Mesothelial cell of epicardium (in vitro differentiated cells): Measurements from ENCODE around the gene BTBD6. TPM values are rescaled to one million over a fixed set of nuclear protein-coding genes. Genes with fewer than 3 reads are reported as not detected.

ENCODE experiments used
- DNase-seq, 2 experiments: peaks; one replicate each; pipeline ENCODE4 v3.0.0; 2021; ENCODE audit warnings: low spot score in 2 of 2; ENCODE audit not compliant: unreplicated experiment in 2 of 2
- H3K27ac Mint-ChIP-seq: 2 replicates; pipeline ENCODE4 v1.8.0; 2021; ENCODE audit warnings: mixed read lengths
- H3K27me3 Mint-ChIP-seq: 2 replicates; pipeline ENCODE4 v1.8.0; 2021; ENCODE audit warnings: low read depth, mixed read lengths
- H3K36me3 Mint-ChIP-seq: 2 replicates; pipeline ENCODE4 v1.8.0; 2021; ENCODE audit warnings: mixed read lengths
- H3K4me1 Mint-ChIP-seq: 2 replicates; pipeline ENCODE4 v1.8.0; 2021; ENCODE audit warnings: mixed read lengths
- H3K4me3 Mint-ChIP-seq: 2 replicates; pipeline ENCODE4 v1.8.0; 2021; ENCODE audit warnings: mild to moderate bottlenecking, moderate library complexity, mixed read lengths
- H3K9me3 Mint-ChIP-seq: 2 replicates; pipeline ENCODE4 v1.8.0; 2021; ENCODE audit warnings: mixed read lengths
- total RNA-seq: library from RNA; stranded (reverse); gene quantifications from 3 replicates; pipeline ENCODE4 v1.2.1, GENCODE V29; 2021
- TF ChIP-seq, protein P1 (sequence below): fragments of 200-600 bp; sonication (generic); IDR thresholded peaks from one replicate; pipeline ENCODE4 v1.5.0; 2021; ENCODE audit warnings: antibody characterized with exemption; ENCODE audit not compliant: unreplicated experiment

Gene BTBD6
- total RNA-seq, 1 donor from 2014 or later = 38.4 TPM

DNA sequence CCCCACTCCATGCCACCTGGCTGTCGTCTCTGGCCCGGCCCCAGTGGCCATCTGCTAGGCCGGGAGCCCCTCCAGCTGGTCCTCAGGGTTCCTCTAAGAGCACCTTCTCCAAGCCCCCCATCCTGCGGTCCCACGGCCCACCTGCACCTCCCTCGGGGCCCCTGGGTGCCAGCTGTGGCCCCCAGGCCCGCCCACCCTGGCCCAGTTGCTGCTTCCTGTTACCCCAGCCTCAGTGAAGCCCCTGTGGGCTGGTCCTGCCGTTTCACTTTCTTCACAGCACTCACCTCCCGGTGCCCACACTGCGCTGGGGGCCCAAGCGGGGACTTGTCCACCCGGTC, 39.6 kb upstream of the BTBD6 start:
- TF ChIP-seq, protein P1, sequence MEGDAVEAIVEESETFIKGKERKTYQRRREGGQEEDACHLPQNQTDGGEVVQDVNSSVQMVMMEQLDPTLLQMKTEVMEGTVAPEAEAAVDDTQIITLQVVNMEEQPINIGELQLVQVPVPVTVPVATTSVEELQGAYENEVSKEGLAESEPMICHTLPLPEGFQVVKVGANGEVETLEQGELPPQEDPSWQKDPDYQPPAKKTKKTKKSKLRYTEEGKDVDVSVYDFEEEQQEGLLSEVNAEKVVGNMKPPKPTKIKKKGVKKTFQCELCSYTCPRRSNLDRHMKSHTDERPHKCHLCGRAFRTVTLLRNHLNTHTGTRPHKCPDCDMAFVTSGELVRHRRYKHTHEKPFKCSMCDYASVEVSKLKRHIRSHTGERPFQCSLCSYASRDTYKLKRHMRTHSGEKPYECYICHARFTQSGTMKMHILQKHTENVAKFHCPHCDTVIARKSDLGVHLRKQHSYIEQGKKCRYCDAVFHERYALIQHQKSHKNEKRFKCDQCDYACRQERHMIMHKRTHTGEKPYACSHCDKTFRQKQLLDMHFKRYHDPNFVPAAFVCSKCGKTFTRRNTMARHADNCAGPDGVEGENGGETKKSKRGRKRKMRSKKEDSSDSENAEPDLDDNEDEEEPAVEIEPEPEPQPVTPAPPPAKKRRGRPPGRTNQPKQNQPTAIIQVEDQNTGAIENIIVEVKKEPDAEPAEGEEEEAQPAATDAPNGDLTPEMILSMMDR = no peak
- Mint-ChIP-seq H3K4me1 (no peaks in the 10 kb centered on the region), H3K4me3 (no peak overlapping the region), H3K27me3 (no peaks in the 10 kb centered on the region), H3K9me3 (no peaks in the 10 kb centered on the region), H3K36me3 (peaks cover 2% of the 10 kb centered on the region), H3K27ac (peak overlapping the region; percentile 53)
- no peak for DNase-seq

DNA sequence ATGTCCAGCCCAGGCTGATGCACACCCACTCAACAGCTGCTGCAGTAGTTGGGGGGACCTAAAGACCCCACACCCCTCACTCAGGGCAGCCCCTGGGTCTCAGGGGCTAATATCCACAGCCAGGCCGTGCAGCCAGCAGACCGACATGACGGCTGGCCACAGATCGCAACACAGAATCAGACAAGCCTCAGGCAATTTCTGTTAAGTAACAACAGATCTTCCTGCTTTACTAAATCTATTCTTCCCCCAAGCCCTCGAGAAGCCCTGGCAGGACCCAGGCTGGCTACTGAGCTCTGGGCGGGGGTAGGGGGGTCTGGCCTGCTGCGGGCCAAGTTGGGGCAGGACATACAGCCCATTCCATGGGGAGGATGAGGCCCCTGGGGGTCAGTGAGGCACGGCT, 39.2 kb upstream of the BTBD6 start:
- H3K9me3 Mint-ChIP-seq = no peaks in the 10 kb centered on the region
- H3K4me1 Mint-ChIP-seq = no peaks in the 10 kb centered on the region
- H3K27ac Mint-ChIP-seq = peak overlapping the region; percentile 53
- DNase-seq = no peak
- TF ChIP-seq, protein P1 = no peak
- H3K27me3 Mint-ChIP-seq = no peaks in the 10 kb centered on the region
- peaks cover 2% of the 10 kb centered on the region for H3K36me3 Mint-ChIP-seq
- H3K4me3 Mint-ChIP-seq = no peak overlapping the region

DNA sequence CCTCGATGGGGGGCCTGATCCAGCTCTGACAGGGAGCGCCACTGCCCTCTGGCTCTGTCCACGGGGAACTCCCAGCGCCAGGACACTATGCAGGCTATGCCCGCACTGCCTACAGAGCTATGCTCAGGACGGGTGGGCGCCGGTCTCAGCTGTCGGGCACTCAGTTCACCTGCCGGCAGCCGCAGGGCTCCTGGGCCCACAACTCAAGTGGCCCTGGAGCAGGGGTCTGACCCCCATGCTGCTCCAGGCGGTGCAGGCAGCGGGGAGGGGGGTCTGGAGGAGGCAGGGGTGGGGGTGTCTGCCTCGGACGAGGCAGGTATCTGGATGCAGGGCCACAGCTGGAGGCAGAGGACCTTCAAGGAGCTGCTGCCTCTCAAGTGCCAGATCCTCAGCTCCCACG, 38.7 kb upstream of the BTBD6 start:
- Mint-ChIP-seq H3K4me3 (no peak overlapping the region), H3K9me3 (no peaks in the 10 kb centered on the region), H3K4me1 (no peaks in the 10 kb centered on the region), H3K36me3 (peaks cover 2% of the 10 kb centered on the region), H3K27ac (no peak overlapping the region), H3K27me3 (no peaks in the 10 kb centered on the region)
- DNase-seq = no peak
- TF ChIP-seq, protein P1 = no peak

DNA sequence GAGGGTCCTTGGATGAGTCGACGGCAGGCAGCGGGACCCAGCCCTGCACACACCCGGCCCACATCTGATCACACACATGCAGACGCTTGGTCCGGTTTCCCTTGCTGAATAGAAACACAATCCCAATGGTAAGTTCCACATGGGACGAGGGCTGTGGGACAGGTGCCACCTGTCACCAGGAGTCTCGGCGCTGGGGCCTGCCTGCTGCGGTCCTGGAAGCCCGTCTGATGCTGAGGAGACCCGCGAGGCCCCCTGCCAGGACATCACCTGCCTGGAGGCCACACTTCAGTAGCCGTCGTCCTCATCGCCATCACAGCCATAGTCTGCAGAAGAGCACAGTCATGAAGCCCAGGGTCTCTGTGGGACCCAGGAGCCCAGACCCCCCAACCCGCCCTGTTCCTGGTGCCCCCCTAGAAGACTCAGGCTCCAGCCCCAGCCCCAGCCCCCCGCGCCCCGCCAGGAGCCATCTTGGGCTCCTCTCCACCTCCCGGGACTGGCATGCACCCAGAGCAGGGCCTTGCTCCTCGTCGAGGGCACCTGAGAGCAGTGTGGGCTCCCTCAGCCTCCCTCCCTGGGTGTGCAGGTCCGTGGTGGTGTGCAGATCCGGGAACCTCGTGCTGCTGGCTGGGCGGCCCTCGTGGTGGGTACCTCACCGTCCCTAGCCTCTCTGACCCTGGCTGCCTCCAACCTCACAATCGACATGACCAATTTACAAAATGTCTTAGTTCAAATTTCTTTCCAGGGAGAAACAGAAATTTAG, 37.9 kb upstream of the BTBD6 start:
- DNase-seq = no peak
- no peaks in the 10 kb centered on the region for H3K9me3 Mint-ChIP-seq
- H3K36me3 Mint-ChIP-seq = peaks cover 2% of the 10 kb centered on the region
- H3K4me1 Mint-ChIP-seq = no peaks in the 10 kb centered on the region
- no peaks in the 10 kb centered on the region for H3K27me3 Mint-ChIP-seq
- H3K27ac Mint-ChIP-seq = no peak overlapping the region
- H3K4me3 Mint-ChIP-seq = no peak overlapping the region
- TF ChIP-seq, protein P1 = no peak

DNA sequence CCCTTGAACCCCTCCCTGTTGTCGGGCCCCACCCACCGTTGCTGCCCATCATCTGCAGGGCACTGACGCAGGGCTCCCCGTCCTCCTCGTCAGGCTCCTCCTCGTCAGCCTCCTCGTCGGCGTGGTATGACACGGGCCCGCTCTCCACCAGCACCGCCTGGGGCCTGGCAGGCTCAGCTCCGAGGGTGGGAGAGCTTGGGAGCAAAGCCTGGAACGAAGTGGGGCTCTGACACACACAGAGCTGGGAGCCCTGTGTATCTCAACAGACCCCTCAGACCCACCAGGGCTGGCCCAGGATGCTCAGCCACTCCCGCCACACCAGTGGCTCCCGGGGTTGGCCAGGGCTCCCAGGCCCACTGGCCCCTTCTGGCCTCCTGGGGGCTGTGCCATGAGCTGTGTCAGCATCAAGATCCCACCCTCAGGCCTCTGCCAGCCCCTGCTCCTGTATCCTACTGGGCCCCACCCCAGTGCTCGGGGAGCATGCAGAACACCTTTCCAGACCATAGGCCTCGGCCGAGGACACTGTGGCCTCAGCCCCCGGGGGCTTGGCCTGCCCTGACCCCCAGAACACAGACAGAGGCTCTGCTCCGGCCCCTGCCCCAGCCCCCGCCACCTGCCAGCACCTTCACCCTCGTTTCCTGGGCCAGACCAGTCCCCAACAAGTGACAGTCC, 37.1 kb upstream of the BTBD6 start:
- H3K36me3 Mint-ChIP-seq = peaks cover 2% of the 10 kb centered on the region
- no peak for DNase-seq
- TF ChIP-seq, protein P1 = no peak
- no peaks in the 10 kb centered on the region for H3K9me3 Mint-ChIP-seq
- H3K4me1 Mint-ChIP-seq = no peaks in the 10 kb centered on the region
- H3K27me3 Mint-ChIP-seq = no peaks in the 10 kb centered on the region
- H3K4me3 Mint-ChIP-seq = no peak overlapping the region
- no peak overlapping the region for H3K27ac Mint-ChIP-seq
